GM12878 (cell line): ENCODE measurements around the gene ZDHHC14.

Experiments
- BCL11A ChIP-seq: IDR thresholded peaks from 2 replicates; pipeline ENCODE4 v1.6.1; 2011; ENCODE audit warnings: low read depth, low read length
- EP300 ChIP-seq, 2 experiments: fragments of 150-350 bp in 1 of 2; IDR thresholded peaks; 2 replicates each; pipeline ENCODE4 v1.6.1; 2011 to 2012; ENCODE audit warnings: low read depth in 2 of 2, low read length in 2 of 2, borderline replicate concordance in 1 of 2, improper control_type of control experiment in 1 of 2, inconsistent platforms in 1 of 2; ENCODE audit not compliant: control insufficient read depth in 1 of 2
- ESRRA ChIP-seq: IDR thresholded peaks from 2 replicates; pipeline ENCODE4 v1.6.1; 2012; ENCODE audit warnings: mild to moderate bottlenecking, low read length, improper control_type of control experiment
- JUNB ChIP-seq: IDR thresholded peaks from 2 replicates; pipeline ENCODE4 v1.6.1; 2016; ENCODE audit warnings: antibody characterized with exemption, mild to moderate bottlenecking
- RELA ChIP-seq: fragments of 450-650 bp; IDR thresholded peaks from 2 replicates; pipeline ENCODE4 v1.8.0; 2014; ENCODE audit warnings: borderline replicate concordance; ENCODE audit not compliant: partially characterized antibody
- TF ChIP-seq, protein P1 (sequence below), 3 experiments: IDR thresholded peaks in 2 of 3; conservative IDR thresholded peaks in 1 of 3; 2 replicates each; pipeline ENCODE4 v1.5.1; 2011; ENCODE audit warnings: low read depth in 3 of 3, low read length in 3 of 3, mild to moderate bottlenecking in 3 of 3, control low read depth in 2 of 3, moderate library complexity in 2 of 3, inconsistent platforms in 1 of 3, mixed read lengths in 1 of 3; ENCODE audit not compliant: control insufficient read depth in 2 of 3, insufficient read depth in 1 of 3; ENCODE audit errors: extremely low read depth in 1 of 3

GRCh38 chr6:157514659-157515496, 133.9 kb downstream of the ZDHHC14 start:
- TF ChIP-seq JUNB = no peak
- TF ChIP-seq BCL11A = no peak
- TF ChIP-seq, protein P1, sequence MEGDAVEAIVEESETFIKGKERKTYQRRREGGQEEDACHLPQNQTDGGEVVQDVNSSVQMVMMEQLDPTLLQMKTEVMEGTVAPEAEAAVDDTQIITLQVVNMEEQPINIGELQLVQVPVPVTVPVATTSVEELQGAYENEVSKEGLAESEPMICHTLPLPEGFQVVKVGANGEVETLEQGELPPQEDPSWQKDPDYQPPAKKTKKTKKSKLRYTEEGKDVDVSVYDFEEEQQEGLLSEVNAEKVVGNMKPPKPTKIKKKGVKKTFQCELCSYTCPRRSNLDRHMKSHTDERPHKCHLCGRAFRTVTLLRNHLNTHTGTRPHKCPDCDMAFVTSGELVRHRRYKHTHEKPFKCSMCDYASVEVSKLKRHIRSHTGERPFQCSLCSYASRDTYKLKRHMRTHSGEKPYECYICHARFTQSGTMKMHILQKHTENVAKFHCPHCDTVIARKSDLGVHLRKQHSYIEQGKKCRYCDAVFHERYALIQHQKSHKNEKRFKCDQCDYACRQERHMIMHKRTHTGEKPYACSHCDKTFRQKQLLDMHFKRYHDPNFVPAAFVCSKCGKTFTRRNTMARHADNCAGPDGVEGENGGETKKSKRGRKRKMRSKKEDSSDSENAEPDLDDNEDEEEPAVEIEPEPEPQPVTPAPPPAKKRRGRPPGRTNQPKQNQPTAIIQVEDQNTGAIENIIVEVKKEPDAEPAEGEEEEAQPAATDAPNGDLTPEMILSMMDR (IDR thresholded peaks at IDR 0.05 in 2 of 3, conservative IDR thresholded peaks at IDR 0.05 in 1 of 3; ENCODE audit: control insufficient read depth in 2 of 3, extremely low read depth in 1 of 3, insufficient read depth in 1 of 3, low read depth in 3 of 3, low read length in 3 of 3) = no peak
- no peak for TF ChIP-seq EP300 (IDR thresholded peaks at IDR 0.05; ENCODE audit: borderline replicate concordance in 1 of 2, control insufficient read depth in 1 of 2, low read depth in 2 of 2, low read length in 2 of 2)
- TF ChIP-seq RELA = no peak
- TF ChIP-seq ESRRA = no peak
